PC-9 (cell line): ENCODE results near the gene FOSB. TPM values are rescaled to one million over a fixed set of nuclear protein-coding genes. Genes with fewer than 3 reads are reported as not detected.

Experiments used
- BruUV-seq: library from RNA; stranded (reverse); fragments of 400-500 nt; replicated peaks from 2 replicates; lab custom pipeline; 2021; lab: Mats Ljungman, UMichigan
- CTCF ChIA-PET: fragments of 300-600 bp; sonication (Branson Sonifier 250); formaldehyde crosslinking; loops from one replicate; lab custom pipeline; 2022; ENCODE audit warnings: antibody characterized with exemption; lab: Charles Lee
- POLR2A ChIA-PET: fragments of 300-600 bp; sonication (Branson Sonifier 250); formaldehyde crosslinking; loops from one replicate; lab custom pipeline; 2022; ENCODE audit warnings: antibody characterized with exemption; ENCODE audit not compliant: unreplicated experiment; lab: Charles Lee
- DNase-seq, 2 experiments: peaks; one replicate each; pipeline versions ENCODE4 v3.0.0 to v3.0.0-alpha.2; 2015 to 2022; ENCODE audit warnings: mixed read lengths in 1 of 2
- H2AFZ ChIP-seq: fragments of 200-600 bp; sonication (generic); 2 replicates; pipeline ENCODE4 v1.8.1; 2017; ENCODE audit warnings: antibody characterized with exemption
- H3F3A ChIP-seq: fragments of 200-600 bp; sonication (generic); 2 replicates; pipeline ENCODE4 v1.8.1; 2017; ENCODE audit warnings: antibody characterized with exemption, mild to moderate bottlenecking, low read depth; ENCODE audit not compliant: insufficient read depth
- H3K27ac ChIP-seq: fragments of 200-600 bp; sonication (generic); 2 replicates; pipeline ENCODE4 v1.6.1; 2016; ENCODE audit warnings: mixed run types
- H3K27me3 ChIP-seq: fragments of 200-600 bp; sonication (generic); 2 replicates; pipeline ENCODE4 v1.6.1; 2016; ENCODE audit warnings: low read depth, mixed run types; ENCODE audit not compliant: insufficient read depth
- H3K36me3 ChIP-seq: fragments of 200-600 bp; sonication (generic); 2 replicates; pipeline ENCODE4 v1.6.1; 2016; ENCODE audit warnings: low read depth, mixed run types
- H3K4me1 ChIP-seq: fragments of 200-600 bp; sonication (generic); replicated peaks from 2 replicates; pipeline ENCODE4 v1.6.1; 2016; ENCODE audit warnings: mixed run types; ENCODE audit not compliant: insufficient read depth
- H3K4me2 ChIP-seq: fragments of 200-600 bp; sonication (generic); 2 replicates; pipeline ENCODE4 v1.6.1; 2017; ENCODE audit warnings: mixed run types
- H3K4me3 ChIP-seq: fragments of 200-600 bp; sonication (generic); 2 replicates; pipeline ENCODE4 v1.6.1; 2016; ENCODE audit warnings: mixed run types
- H3K79me2 ChIP-seq: fragments of 200-600 bp; sonication (generic); 2 replicates; pipeline ENCODE4 v1.6.1; 2017; ENCODE audit warnings: low read depth, mixed run types
- H3K9me2 ChIP-seq: fragments of 200-600 bp; sonication (generic); 2 replicates; pipeline ENCODE4 v1.8.1; 2017; ENCODE audit warnings: mild to moderate bottlenecking; ENCODE audit not compliant: insufficient read depth
- H3K9me3 ChIP-seq: fragments of 200-600 bp; sonication (generic); 2 replicates; pipeline ENCODE4 v1.8.1; 2016; ENCODE audit warnings: low read depth; ENCODE audit not compliant: insufficient read depth
- H4K20me1 ChIP-seq: fragments of 200-600 bp; sonication (generic); 2 replicates; pipeline ENCODE4 v1.8.1; 2017; ENCODE audit not compliant: insufficient read depth
- CTCF ChIP-seq: fragments of 200-600 bp; sonication (generic); conservative IDR thresholded peaks from 2 replicates; pipeline ENCODE4 v1.6.1; 2017; ENCODE audit warnings: mixed run types, antibody characterized with exemption, mild to moderate bottlenecking, moderate library complexity
- EZH2 ChIP-seq: fragments of 200-600 bp; sonication (generic); IDR thresholded peaks from 2 replicates; pipeline ENCODE4 v1.8.0; 2017; ENCODE audit warnings: antibody characterized with exemption, low read depth
- intact Hi-C: fragments of 100-400 bp; cut with micrococcal nuclease; formaldehyde crosslinking; loops from one replicate; pipeline ENCODE4 v1.10.0; 2022; ENCODE audit not compliant: unreplicated experiment
- total RNA-seq: library from RNA; stranded (reverse); gene quantifications from 2 replicates; pipeline ENCODE4 v1.2.3, GENCODE V29; 2021

FOSB gene
- total RNA-seq, 1 experiment from 2014 or later: 7.9 TPM

- no peak overlapping the region for H2AFZ ChIP-seq
- no TSS peak for BruUV-seq
- POLR2A ChIA-PET: no interaction called here
These were observed 4.3 kb downstream of the FOSB start for GRCh38 chr19:45471931-45472562.

DNA sequence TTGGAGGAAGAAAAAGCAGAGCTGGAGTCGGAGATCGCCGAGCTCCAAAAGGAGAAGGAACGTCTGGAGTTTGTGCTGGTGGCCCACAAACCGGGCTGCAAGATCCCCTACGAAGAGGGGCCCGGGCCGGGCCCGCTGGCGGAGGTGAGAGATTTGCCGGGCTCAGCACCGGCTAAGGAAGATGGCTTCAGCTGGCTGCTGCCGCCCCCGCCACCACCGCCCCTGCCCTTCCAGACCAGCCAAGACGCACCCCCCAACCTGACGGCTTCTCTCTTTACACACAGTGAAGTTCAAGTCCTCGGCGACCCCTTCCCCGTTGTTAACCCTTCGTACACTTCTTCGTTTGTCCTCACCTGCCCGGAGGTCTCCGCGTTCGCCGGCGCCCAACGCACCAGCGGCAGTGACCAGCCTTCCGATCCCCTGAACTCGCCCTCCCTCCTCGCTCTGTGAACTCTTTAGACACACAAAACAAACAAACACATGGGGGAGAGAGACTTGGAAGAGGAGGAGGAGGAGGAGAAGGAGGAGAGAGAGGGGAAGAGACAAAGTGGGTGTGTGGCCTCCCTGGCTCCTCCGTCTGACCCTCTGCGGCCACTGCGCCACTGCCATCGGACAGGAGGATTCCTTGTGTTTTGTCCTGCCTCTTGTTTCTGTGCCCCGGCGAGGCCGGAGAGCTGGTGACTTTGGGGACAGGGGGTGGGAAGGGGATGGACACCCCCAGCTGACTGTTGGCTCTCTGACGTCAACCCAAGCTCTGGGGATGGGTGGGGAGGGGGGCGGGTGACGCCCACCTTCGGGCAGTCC lies 5.0 kb downstream of the FOSB start:
- POLR2A ChIA-PET: no interaction called here
- H3K4me2 ChIP-seq: no peak overlapping the region
- CTCF ChIA-PET: interaction anchor here (0.6 kb wide), 1 partner anchor 12 kb away, joined by 4 read pairs; no protein-coding TSS in a partner anchor

More at GRCh38 chr19:45471931-45472562, 4.3 kb downstream of the FOSB start:
- DNase-seq: no peak
- CTCF ChIA-PET: interaction anchor here (0.7 kb wide), 1 partner anchor 19 kb away, joined by 4 read pairs; no protein-coding TSS in a partner anchor
- Histone ChIP-seq H3K27me3 (no peaks in the 10 kb centered on the region), H3K79me2 (no peaks in the 10 kb centered on the region), H3K9me2 (no peaks in the 10 kb centered on the region), H3K36me3 (no peaks in the 10 kb centered on the region), H3K27ac (no peak overlapping the region), H3K4me3 (no peak overlapping the region), H3K4me2 (no peak overlapping the region), H3F3A (peaks cover 39% of the 10 kb centered on the region; the same call in 1 of the 2 replicates), H3K4me1 (peaks cover 17% of the 10 kb centered on the region), H3K9me3 (no peaks in the 10 kb centered on the region), H4K20me1 (no peaks in the 10 kb centered on the region; the same call in 1 of the 2 replicates)
- intact Hi-C loops: no loop called here
- TF ChIP-seq EZH2 (no peak), CTCF (no peak)

DNA sequence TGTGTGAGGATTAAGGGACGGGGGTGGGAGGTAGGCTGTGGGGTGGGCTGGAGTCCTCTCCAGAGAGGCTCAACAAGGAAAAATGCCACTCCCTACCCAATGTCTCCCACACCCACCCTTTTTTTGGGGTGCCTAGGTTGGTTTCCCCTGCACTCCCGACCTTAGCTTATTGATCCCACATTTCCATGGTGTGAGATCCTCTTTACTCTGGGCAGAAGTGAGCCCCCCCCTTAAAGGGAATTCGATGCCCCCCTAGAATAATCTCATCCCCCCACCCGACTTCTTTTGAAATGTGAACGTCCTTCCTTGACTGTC lies 5.5 kb downstream of the FOSB start:
- ChIA-PET CTCF (interaction anchor here (0.6 kb wide), 1 partner anchor 12 kb away, joined by 4 read pairs; no protein-coding TSS in a partner anchor), POLR2A (no interaction called here)
- intact Hi-C loops: no loop called here
- Histone ChIP-seq H3K4me3 (no peak overlapping the region), H4K20me1 (no peaks in the 10 kb centered on the region), H3K4me1 (peaks cover 22% of the 10 kb centered on the region), H3K36me3 (no peaks in the 10 kb centered on the region), H3K9me3 (no peaks in the 10 kb centered on the region), H3K9me2 (no peaks in the 10 kb centered on the region), H3K79me2 (no peaks in the 10 kb centered on the region), H3F3A (peaks cover 40% of the 10 kb centered on the region), H3K27me3 (no peaks in the 10 kb centered on the region), H3K27ac (no peak overlapping the region), H2AFZ (no peak overlapping the region), H3K4me2 (no peak overlapping the region)
- TF ChIP-seq CTCF (no peak), EZH2 (no peak)
- DNase-seq: no peak
- BruUV-seq: no TSS peak

More for the DNA sequence above, 5.0 kb downstream of the FOSB start:
- intact Hi-C loops: no loop called here
- DNase-seq: no peak
- BruUV-seq: no TSS peak
- no peaks in the 10 kb centered on the region for H3K9me2 ChIP-seq
- no peak overlapping the region for H3K4me3 ChIP-seq
- TF ChIP-seq CTCF (no peak), EZH2 (no peak)
- H3K27ac ChIP-seq: no peak overlapping the region
- peaks cover 38% of the 10 kb centered on the region for H3F3A ChIP-seq
- no peaks in the 10 kb centered on the region for H3K9me3 ChIP-seq
- H3K79me2 ChIP-seq: no peaks in the 10 kb centered on the region
- H3K36me3 ChIP-seq: no peaks in the 10 kb centered on the region
- peaks cover 22% of the 10 kb centered on the region for H3K4me1 ChIP-seq
- H4K20me1 ChIP-seq: no peaks in the 10 kb centered on the region; the same call in 1 of the 2 replicates
- H3K27me3 ChIP-seq: no peaks in the 10 kb centered on the region
- no peak overlapping the region for H2AFZ ChIP-seq
